NCI-H69 (cell line): Measurements from ENCODE around the gene BHLHE41.

ENCODE experiments used
- DNase-seq: peaks from one replicate; lab custom pipeline; 2025; lab: John Stamatoyannopoulos, UW

Gene BHLHE41

DNA sequence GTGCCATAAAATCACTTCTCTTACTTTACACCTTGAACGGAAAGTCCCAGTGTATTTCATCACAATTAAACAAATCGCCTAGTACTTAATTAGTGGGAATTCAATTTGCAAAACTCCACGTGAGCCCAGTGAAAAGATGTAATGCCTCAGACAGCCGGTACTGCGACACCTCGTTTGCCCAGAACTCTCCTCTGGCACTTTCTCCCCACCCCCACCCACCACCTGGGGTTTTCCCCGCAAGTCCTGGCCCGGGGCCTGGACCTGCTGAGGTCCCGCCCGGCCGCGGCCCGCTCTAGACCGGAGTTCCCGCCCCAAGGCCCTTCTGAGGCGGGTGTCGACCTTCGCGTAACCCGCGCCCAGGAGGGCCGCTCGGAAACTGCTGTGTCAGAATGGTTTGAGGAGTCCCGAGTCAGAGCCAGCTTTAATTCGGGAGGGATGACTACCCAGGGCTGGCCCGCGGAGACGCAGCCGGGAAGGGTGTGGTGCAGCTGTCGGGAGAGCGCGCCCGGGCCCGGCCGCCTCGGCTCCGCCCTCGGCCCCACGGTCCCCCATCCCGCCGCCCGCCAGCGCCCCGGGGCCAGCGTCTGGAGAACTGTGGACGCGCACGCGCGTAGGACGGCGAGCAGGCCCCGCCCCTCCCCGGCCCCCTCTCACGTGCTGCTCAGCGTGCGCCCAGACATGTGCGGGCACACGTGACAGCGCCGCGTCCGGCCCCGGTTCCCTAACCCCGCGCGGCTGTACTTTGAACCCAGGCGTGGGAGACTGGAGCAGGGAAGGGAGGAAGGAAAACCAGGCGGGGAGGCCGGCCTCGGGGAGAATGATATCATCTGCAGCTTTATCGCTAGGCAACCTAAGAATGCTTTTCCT lies 10.8 kb downstream of the BHLHE41 start:
- peak; percentile 68 for DNase-seq

DNA sequence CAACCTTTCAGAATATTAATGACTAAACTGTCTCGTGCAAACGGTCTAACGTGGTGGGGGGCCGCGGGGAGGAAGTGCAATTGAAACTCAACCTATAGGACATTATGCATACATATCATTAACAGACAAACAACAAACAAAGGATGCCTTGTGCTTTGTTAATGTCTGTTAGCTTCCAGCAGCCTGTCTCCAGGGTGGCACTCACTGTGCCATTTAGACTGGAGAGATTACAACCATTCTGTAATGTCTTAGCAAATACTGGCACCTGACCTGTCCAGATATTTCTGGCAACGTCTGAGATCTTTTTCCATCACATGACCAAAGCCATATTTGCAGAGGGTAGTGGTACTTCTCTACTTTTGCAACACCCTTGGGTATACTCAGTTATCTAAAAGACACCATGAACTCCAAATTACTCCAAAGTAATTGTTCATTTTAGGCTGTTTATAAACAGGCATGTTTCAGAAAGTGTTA lies 11.6 kb downstream of the BHLHE41 start:
- DNase-seq = peak; percentile 70

DNA sequence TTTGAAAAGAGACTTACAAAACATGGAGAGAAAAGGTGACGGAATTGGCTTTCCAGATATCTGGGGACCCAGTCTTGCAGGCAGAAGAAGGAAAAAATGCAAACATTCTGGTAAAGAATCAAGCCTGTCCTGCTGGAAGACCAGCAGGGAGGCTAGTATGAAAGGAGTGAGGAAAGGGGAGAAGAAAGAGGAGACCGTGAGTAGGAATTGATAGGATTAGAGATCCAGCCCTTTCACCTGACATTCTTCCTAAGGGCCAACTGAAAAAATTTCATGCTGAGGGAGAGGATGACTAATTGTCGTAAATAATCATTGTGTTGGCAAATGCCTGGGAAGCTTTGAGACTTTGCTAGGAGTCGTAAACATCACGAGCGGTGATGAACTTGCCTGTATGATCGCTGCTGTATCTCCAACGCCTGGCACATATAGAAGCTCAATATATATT lies 12.1 kb downstream of the BHLHE41 start:
- DNase-seq = peak; percentile 57

DNA sequence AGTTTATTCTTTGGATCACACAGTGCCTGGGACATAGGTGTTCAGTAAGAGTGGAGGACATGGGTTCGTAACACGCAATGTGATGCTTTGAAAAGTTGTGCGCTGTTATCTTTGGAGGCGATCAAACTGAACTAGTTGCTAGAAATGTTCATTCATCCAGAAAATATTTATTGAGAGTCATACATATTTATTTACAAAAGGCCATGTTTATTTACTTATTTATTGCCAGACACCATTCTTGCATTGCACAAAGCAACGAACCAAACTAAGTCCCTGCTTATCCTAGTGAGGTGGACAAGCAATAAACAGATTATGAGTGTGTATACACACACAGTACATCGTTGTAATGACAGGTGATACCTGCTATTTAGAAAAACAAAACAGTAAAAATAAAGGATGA lies 12.6 kb downstream of the BHLHE41 start:
- DNase-seq = no peak

DNA sequence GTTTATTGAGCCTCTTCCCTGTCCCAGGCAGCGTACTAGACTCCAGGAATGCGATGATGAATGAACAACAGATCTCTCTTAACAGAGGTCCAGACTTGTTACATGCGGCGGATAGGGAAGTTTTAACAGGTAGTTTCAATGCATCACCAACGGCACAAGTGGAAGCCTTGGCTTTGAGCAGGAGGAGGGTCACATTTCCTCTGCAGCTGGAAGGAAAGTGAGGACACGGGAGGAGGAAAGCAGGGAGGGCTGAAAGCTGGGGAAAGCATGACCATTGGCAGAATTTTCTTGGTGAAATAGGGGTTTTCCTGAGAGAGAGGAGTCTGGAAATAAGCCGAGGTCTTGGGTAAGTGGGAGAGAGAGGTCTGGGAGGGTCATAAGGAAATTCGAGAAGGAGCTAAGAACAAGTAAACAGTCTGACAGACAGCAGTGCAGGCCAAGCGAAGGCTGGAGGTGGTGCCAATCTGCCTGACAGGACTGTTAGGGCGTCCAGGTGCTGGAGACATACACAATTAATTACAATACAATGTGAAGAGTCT lies 15.4 kb downstream of the BHLHE41 start:
- DNase-seq = peak; percentile 16

DNA sequence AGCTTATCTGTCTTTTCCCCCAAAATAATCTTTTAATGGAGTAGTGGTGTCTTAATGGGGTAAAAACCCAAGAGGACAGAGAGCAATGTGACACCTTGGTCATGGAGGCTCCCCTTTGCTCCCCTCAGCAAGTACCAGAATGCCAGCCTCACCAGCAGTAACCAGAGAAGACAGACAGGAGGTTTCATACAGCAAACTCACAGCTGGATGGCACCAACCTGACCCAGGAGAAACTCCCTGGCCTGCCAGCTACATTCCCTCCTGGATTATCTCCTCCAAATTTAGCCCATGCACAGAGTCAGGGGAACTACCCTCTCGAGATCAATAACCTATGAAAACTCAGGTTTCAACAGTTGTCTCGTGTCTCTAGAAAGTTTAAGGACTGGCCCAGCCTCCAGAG lies 15.9 kb downstream of the BHLHE41 start:
- no peak for DNase-seq

DNA sequence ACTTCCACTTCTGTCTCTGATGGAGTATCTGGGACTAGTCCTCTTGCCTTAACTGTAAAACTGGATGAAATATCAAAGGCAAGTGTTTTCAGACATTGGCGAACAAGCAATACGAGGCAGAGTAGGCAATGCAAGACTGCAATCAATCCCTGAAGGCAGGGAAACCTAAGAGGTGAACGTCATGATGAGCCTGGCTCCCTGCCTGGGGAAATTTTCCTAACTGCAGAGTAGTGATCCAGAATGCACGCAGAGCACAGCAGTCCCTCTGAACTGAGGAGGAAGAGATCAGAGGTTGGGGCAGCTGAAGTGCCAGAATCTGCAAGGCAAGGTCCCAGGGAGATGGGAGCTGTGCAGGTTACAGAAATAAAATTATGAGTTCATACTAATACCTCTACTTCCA lies 18.5 kb downstream of the BHLHE41 start:
- no peak for DNase-seq

DNA sequence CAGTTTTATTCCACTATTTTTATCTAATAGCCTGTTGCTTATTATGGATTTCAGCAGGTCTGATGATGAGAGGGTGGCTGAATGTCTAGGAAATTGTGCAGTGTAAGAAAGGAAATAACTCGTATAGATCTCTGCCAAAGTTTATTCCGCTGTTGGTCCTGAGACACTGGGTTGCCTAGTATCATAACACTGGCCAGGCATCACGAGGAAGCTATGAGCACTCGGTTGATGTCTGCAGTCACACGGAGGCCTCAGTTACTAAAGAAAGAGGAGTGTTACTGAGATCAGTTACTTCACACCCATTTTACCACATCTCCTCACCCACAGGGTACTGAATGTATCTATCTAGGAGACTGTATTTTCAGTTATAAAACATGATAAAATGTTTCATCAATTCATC lies 21.9 kb downstream of the BHLHE41 start:
- DNase-seq = no peak

DNA sequence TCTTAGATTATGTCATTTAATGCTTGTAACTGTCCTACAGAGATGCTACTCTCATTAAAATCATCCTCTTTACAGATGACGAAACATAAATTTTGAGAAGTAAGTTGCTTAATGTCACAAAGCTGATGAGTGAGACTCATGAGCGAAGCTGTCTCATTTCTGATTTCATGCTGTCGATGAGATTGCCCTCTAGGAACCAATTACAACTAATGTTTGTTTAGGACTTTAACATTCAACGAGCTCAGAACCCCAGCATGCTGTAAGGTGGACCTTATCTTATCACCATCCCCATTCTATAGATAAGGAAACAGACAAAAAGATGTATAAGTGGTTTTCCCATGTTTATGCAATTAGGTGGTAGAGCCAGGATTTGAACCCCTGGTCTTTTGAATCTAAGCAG lies 23.1 kb downstream of the BHLHE41 start:
- DNase-seq = no peak

DNA sequence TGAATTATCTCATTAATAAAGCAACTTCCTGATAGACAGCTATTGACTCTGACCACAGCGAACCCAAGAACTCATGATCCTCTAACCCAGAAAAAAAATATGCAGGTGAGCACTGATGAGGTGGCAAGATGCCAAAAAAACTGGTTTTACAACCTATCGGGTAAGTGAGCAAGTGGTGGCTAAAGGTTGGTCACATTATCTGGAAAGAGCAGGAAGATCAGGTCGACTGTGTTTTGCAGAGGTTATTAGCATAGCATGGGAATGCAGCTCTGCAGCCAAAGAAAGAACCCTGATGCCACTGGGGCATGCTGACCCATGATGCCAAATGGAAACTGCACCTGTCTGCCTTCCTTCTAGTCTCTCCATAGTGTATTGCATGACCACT lies 23.5 kb downstream of the BHLHE41 start:
- DNase-seq = no peak

DNA sequence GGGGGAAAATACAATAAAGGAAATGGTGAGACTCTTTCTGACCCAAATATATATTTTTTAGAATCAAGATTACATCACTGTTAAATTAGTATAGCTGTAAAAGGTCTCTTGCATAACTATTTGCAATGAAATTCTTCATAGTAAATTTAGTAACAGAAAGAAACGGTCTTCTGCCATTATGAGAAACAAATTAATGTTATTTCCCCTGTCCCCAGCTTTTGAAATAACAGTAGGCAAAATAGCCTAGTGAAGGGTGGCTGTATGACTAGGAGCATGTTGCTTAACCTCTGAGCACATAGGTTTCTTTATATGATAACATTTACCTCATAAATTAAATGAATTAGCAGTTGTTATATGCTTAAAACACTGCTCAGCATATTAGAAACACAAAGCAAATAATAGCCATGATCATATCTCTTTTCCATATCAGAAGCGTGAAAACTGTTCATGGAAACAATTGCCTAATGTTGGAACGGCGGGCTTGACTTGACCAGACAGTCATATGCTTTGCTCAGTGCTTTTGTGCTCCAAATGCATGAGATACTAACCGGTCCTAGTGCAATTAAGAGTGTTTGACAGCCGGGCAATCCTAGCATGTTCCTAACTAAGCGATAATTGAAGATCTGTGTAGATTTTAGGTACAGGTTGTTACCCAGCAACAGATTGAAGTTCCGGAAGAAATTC lies 24.0 kb downstream of the BHLHE41 start:
- DNase-seq = no peak

DNA sequence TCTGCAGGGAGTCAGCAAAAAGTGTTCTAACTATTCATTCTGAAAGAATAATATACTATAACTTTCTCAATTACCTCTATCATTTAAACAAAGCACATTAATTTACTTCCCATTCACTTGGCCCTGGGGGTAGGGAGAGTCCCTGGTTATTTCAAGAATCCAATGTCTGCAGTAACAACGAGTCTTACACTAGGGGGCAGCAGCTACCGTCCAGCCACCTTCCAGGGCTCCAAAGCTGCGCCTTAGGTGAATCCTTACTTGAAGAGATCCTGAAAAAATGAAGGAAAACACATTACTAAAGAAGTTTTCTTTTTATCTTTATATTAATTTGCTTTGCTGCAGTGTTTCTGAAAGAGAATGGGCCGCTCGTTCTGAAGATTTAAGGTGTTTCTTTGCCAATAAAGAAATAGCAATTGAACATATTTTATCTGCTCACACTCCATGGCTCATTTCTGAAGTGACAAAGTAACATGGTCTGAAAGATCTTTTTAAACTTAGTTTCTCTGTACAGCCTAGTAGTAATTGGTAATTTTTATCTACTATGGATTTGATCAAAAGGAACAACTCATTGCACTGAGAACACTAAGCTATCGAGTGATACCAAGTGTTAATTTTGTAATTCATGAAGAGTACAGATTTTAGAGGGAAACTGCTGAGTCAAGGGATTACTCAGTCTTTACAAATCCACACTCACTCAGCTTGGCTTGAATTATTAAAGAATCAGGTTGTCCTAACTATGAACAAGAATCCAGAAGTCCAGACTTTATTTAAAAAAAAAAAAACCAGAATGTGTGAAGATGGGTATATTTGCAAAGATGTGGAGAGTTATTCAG lies 27.6 kb downstream of the BHLHE41 start:
- peak; percentile 54 for DNase-seq

DNA sequence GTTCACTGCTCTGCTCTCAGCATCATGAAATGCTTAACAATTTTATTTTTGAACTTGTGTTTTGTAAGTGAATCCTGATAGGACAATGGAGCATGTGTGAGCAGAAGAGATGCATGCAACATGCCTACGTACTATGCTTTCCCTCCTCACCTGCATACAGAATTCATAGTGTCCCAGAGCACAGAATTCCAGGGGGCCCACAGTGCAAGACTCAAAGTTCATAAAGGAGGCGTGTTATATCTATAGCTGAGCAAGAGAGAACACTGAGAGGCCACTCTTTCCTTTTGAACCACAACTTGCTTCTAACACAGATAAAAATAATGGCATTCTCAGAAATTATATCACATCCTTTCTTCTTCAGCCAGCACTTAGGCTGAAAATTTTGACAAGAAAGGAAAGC lies 28.8 kb downstream of the BHLHE41 start:
- DNase-seq = no peak

DNA sequence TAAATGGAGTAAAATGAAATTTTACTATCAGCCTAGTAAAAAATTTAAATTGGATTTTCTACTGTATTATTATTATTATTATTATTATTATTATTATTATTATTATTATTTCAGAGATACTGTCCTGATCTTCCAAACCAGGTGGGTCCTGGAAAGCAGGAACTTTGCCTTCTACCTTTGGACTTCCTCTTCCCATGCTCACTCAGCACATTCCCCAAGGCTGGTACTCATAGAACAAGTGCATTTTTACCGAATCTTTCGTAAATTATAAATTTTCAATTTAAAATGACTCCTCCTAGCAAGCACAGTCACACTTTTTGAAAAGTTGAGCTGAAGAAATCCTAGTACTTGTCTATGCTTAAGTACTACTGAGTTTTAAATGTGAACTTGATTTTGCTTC lies 29.7 kb downstream of the BHLHE41 start:
- no peak for DNase-seq

DNA sequence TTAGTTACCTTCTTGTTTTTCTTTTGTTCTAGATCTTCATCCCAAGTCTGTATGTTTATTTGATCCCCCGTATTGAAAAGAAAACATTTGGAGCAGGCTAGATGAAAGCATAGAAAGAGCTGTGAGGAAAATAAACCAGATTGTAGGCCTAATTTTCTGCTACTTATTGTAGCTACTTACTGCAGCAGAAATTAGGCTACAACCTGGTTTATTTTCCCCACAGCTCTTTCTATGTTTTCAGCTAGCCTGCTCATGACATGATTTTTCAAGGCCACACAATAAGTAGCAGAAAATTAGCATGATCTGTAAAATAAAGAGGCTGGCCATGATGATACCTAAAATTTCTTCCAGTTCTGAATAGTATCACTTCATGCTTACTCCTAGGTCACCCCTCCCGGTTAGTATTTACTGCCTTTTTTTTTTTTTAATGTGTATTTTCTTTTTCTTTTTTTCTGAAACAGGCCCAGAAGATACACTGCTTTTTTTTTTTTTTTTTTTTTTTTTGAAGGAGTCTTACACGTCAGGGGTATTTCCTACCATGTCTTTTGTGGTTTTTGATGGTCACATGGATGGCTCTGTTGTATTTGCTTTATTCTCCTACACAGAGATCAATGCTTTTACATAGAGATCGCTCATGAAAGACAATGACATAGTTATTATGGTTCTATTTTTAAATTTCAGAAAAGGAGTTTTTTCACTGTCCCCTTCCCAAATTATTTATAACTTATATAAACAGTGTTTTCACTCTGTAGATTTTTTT lies 32.3 kb downstream of the BHLHE41 start:
- DNase-seq = no peak

DNA sequence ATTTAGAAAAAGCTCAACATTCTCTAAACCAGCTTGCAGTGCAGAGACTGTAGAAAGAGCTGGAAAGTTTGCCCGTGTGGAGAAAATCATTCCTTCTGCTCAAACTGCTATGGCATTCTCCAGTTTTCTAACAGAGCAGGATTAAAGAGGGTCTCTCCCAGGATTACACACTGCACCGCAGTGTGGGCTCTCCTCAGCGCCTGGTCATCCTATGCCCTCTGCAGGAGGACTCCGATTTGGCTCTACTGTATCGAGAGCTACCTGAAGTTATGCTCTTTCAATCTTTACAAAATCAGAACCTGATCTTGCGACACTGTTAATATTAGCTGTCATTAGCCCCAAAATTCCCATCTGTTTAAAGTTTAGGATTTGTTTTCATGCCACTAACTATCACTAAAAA lies 33.0 kb downstream of the BHLHE41 start:
- no peak for DNase-seq

DNA sequence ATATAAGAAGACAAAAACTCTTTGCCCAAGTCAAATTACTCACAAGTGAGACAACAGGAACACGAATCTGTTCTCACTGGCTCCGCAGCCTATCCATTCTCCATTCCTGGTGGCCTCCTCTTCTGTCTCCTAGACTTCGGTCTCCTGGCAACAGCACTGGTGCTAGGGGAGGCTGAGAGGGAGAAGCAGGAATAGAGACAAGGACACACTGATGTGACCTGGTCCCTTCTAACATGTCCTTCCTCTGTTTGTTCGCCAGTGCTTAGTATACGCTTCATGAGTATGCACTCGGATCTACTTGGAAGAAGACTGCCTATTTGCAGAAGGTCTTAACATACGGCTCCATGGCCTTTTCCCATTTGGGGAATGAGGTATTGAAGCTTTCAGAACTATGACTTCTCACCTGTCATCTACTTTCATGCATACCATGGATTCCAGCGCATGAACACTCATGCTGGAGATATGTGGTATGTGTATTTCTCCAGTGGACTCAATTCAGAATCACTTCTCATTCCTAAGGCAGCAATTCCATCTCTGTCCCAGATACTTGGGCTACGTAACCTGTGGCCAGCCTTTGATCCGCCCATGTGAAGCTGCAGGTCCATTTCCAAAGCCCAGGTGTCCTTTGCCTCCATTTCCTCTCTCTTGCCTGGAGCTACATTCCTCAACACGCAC lies 33.9 kb downstream of the BHLHE41 start:
- DNase-seq = no peak

DNA sequence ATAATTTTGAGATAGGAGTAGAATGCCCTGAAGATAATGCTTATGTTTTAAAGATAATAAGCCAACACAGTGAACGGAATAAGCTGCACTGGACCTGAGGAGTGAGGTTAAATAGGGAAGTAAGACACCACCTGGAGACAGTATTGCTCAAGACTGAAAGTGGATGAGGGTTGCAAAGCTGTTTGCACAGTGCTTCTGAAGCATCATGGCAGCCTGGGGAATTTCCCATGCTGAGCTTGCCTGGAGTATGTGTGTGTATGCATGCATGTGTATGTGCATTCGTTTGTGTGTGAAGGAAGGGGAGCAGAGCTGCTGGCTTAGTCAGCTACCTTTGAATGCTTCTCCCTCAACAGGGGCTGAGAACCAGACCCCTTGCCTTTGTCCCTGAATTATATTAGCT lies 35.8 kb downstream of the BHLHE41 start:
- DNase-seq = peak; percentile 2

DNA sequence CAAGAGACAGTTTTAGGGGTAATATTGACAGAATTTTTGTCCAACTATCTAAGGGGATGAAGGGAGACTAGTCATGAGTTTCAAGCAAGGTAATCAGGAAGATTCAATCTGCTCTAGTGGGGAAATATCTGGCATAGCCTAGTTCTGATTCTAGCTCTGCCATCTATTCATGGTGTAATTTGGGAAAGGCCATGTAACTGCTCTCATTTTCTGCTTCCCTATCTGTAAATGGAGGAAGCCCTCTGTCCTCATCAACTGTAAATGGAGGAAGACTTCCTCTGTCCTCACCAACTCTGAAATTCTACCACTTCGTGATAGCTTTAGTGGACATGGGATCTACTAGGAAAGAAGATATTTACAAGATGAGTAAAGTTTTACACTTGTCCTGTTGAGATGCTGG lies 37.9 kb downstream of the BHLHE41 start:
- DNase-seq = no peak

DNA sequence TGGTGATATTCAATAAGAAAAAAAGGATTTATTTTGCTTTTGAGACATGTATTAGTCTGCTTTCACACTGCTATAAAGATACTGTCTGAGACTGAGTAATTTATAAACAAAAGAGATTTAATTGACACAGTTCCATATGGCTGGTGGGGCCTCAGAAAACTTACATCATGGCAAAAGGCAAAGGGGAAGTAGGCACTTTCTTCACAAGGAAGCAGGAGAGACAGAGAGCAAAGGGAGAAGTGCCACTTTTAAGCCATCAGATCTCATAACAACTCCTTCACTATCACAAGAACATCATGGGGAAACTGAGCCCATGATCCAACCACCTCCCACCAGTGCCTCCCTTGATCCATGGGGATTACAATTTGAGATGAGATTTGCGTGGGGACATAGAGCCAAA lies 43.9 kb downstream of the BHLHE41 start:
- no peak for DNase-seq
